Gastrocnemius medialis (tissue), 4 donors: Measurements from ENCODE around the gene MFSD11.

Experiments
- POLR2A ChIP-seq, 2 donors: fragments of 450-650 bp; IDR thresholded peaks; one replicate each; pipeline ENCODE4 v1.6.1; 2017; ENCODE audit warnings: antibody characterized with exemption in 2 of 2, mild to moderate bottlenecking in 2 of 2, moderate library complexity in 2 of 2
- TF ChIP-seq, protein P1 (sequence below), 5 experiments: fragments of 450-650 bp in 3 of 5; fragments of 200-600 bp in 2 of 5; sonication (generic) in 2 of 5; IDR thresholded peaks in 4 of 5; conservative IDR thresholded peaks in 1 of 5; 1 replicate in 4 of 5; 2 replicates in 1 of 5; pipeline ENCODE4 v1.5.1; 2016 to 2019; ENCODE audit warnings: antibody characterized with exemption in 5 of 5, mild to moderate bottlenecking in 3 of 5, moderate library complexity in 3 of 5

DNA sequence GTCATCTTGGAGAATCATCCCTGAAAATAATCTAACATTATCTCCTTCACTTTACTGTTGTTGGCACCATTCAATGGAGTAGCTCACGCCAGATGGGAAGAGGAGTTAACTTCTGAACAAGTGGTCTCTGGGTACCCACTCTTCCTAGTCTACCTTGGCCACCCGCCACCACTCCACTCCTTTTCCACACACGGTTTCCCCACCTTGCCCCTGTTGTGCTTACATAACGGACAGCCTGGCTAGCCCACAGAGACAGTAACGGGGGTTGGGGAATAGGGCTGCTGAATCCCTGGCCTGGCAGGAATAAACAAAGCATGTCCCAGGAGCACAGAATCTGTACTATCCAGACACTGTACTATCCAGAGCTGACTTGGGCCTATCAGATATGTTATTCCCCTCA lies 23.6 kb upstream of the MFSD11 start:
- TF ChIP-seq, protein P1, sequence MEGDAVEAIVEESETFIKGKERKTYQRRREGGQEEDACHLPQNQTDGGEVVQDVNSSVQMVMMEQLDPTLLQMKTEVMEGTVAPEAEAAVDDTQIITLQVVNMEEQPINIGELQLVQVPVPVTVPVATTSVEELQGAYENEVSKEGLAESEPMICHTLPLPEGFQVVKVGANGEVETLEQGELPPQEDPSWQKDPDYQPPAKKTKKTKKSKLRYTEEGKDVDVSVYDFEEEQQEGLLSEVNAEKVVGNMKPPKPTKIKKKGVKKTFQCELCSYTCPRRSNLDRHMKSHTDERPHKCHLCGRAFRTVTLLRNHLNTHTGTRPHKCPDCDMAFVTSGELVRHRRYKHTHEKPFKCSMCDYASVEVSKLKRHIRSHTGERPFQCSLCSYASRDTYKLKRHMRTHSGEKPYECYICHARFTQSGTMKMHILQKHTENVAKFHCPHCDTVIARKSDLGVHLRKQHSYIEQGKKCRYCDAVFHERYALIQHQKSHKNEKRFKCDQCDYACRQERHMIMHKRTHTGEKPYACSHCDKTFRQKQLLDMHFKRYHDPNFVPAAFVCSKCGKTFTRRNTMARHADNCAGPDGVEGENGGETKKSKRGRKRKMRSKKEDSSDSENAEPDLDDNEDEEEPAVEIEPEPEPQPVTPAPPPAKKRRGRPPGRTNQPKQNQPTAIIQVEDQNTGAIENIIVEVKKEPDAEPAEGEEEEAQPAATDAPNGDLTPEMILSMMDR (IDR thresholded peaks at IDR 0.05 in 4 of 5, conservative IDR thresholded peaks at IDR 0.05 in 1 of 5), result no peak
- TF ChIP-seq POLR2A (IDR thresholded peaks at IDR 0.05), result no peak
